M059J (cell line): Measurements from ENCODE around the gene TLR4. TPM values are rescaled to one million over a fixed set of nuclear protein-coding genes. Genes with fewer than 3 reads are reported as not detected.

Experiments used
- DNase-seq: peaks from one replicate; pipeline ENCODE4 v3.0.0-alpha.2; 2012; ENCODE audit warnings: low read depth
- total RNA-seq: library from RNA; depleted of rRNA; stranded (reverse); fragments of >200 nt; shearing (Covaris generic); gene quantifications from 2 replicates; pipeline ENCODE4 v1.2.3, GENCODE V29; 2014

The TLR4 gene
- total RNA-seq, 1 experiment from 2014 or later: 16.9 TPM

GRCh38 chr9:117744856-117745389 lies 40.7 kb downstream of the TLR4 start:
- DNase-seq: peak; percentile 14

- DNase-seq: no peak
Observed at GRCh38 chr9:117745598-117745997, 41.4 kb downstream of the TLR4 start.

- DNase-seq: no peak
Observed at GRCh38 chr9:117746263-117746662, 42.1 kb downstream of the TLR4 start.

- no peak for DNase-seq
Observed at GRCh38 chr9:117747386-117747970, 43.3 kb downstream of the TLR4 start.

- DNase-seq: no peak
Observed at GRCh38 chr9:117750401-117750800, 46.2 kb downstream of the TLR4 start.

- DNase-seq: no peak
Observed at GRCh38 chr9:117752894-117753293, 48.7 kb downstream of the TLR4 start.

- no peak for DNase-seq
Observed at GRCh38 chr9:117757561-117758190, 53.5 kb downstream of the TLR4 start.

GRCh38 chr9:117763314-117763713 lies 59.1 kb downstream of the TLR4 start:
- peak; percentile 91 for DNase-seq

- no peak for DNase-seq
Observed at GRCh38 chr9:117768750-117769395, 64.7 kb downstream of the TLR4 start.

- no peak for DNase-seq
Observed at GRCh38 chr9:117771136-117771535, 66.9 kb downstream of the TLR4 start.

- DNase-seq: peak; percentile 91
Observed at GRCh38 chr9:117772960-117773359, 68.8 kb downstream of the TLR4 start.
